Measurements from ENCODE around the gene TRAP1.

The TRAP1 gene

DNA sequence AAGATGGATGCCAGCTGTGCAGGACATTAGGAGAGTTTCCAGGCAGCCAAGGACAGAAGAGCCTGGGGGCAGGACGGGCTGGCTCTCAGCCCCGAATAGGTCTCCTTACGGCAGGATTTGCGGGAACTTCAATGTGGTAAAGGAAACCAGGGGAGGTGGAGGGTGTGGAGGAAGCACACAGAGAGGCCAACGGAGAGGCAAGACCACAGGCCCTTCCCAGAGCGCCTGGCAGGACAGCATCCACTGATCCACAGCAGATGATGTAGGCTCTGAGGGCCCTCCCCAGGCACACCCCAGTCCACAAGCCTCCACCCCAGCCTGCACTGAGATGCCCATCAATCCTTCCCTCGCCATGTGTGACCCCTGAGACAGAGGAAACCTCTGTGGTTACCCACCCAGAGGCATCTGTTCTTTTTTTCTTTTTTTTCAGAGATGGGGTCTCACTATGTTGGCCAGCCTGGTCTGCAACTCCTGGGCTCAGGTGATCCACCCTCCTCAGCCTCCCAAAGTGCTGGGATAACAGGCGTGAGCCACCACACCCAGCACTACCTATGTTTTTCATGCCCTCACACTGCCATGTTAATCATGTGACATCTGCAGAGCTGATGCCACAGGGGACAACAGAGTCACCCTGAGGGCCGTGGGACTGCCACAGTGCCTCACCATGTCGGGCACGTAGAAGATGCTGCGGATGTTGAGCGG lies 43.5 kb downstream of the TRAP1 start:
- Histone ChIP-seq H3K4ac (ENCODE audit: low read depth, low read length) (no peak overlapping the region), H3K27me3 (ENCODE audit: insufficient read depth, low read length, poor library complexity) (no peaks in the 10 kb centered on the region), H3K18ac (ENCODE audit: low read length) (no peak overlapping the region), H2BK15ac (replicated peaks; ENCODE audit: low read depth) (no peak overlapping the region), H3K4me3 (ENCODE audit: low read length) (no peak overlapping the region), H4K5ac (ENCODE audit: low read length) (no peak overlapping the region), H3K4me1 (ENCODE audit: control insufficient read depth, low read depth, low read length) (no peaks in the 10 kb centered on the region), H3K56ac (ENCODE audit: low read length) (no peak overlapping the region), H3K27ac (ENCODE audit: low read depth, low read length) (no peak overlapping the region), H2BK120ac (ENCODE audit: low read depth, low read length) (no peak overlapping the region), H3K36me3 (ENCODE audit: control insufficient read depth, insufficient read depth, low read length) (peaks cover 20% of the 10 kb centered on the region), H3K79me2 (ENCODE audit: control insufficient read depth, insufficient read depth, low read length) (no peaks in the 10 kb centered on the region), H2BK5ac (ENCODE audit: low read length) (no peak overlapping the region), H3K79me1 (ENCODE audit: low read length) (no peaks in the 10 kb centered on the region), H4K8ac (ENCODE audit: low read depth, low read length) (no peak overlapping the region), H3K23ac (ENCODE audit: low read length) (no peak overlapping the region), H3K4me2 (ENCODE audit: low read length) (no peak overlapping the region), H3K9ac (ENCODE audit: low read length) (no peak overlapping the region), H2AK5ac (ENCODE audit: low read length) (no peak overlapping the region)
- WGBS (ENCODE audit: extremely low coverage, insufficient coverage, low lambda C conversion rate): no CpG with 5 or more reads among the region's 13 CpGs
- DNase-seq: no peak

- Histone ChIP-seq H3K79me2 (ENCODE audit: control insufficient read depth, insufficient read depth, low read length) (no peaks in the 10 kb centered on the region), H3K4me2 (ENCODE audit: low read length) (no peak overlapping the region), H3K4me3 (ENCODE audit: low read length) (no peak overlapping the region), H3K79me1 (ENCODE audit: low read length) (no peaks in the 10 kb centered on the region), H3K4me1 (ENCODE audit: control insufficient read depth, low read depth, low read length) (no peaks in the 10 kb centered on the region), H3K36me3 (ENCODE audit: control insufficient read depth, insufficient read depth, low read length) (peaks cover 22% of the 10 kb centered on the region), H2BK15ac (replicated peaks; ENCODE audit: low read depth) (no peak overlapping the region), H3K23ac (ENCODE audit: low read length) (no peak overlapping the region), H4K8ac (ENCODE audit: low read depth, low read length) (no peak overlapping the region), H3K27ac (ENCODE audit: low read depth, low read length) (no peak overlapping the region), H3K56ac (ENCODE audit: low read length) (no peak overlapping the region), H3K18ac (ENCODE audit: low read length) (no peak overlapping the region), H2BK5ac (ENCODE audit: low read length) (no peak overlapping the region), H4K5ac (ENCODE audit: low read length) (no peak overlapping the region), H3K4ac (ENCODE audit: low read depth, low read length) (no peak overlapping the region), H3K27me3 (ENCODE audit: insufficient read depth, low read length, poor library complexity) (no peaks in the 10 kb centered on the region), H2BK120ac (ENCODE audit: low read depth, low read length) (no peak overlapping the region), H3K9ac (ENCODE audit: low read length) (no peak overlapping the region), H2AK5ac (ENCODE audit: low read length) (no peak overlapping the region)
- WGBS (ENCODE audit: extremely low coverage, insufficient coverage, low lambda C conversion rate): no CpG with 5 or more reads among the region's 18 CpGs
- no peak for DNase-seq
Observed at GRCh38 chr16:3673201-3673600, 44.1 kb downstream of the TRAP1 start.

GRCh38 chr16:3672571-3673041 lies 44.7 kb downstream of the TRAP1 start:
- no CpG with 5 or more reads among the region's 26 CpGs for WGBS (ENCODE audit: extremely low coverage, insufficient coverage, low lambda C conversion rate)
- peaks cover 19% of the 10 kb centered on the region for H3K36me3 ChIP-seq (ENCODE audit: control insufficient read depth, insufficient read depth, low read length)
- no peak overlapping the region for H3K4ac ChIP-seq (ENCODE audit: low read depth, low read length)

DNA sequence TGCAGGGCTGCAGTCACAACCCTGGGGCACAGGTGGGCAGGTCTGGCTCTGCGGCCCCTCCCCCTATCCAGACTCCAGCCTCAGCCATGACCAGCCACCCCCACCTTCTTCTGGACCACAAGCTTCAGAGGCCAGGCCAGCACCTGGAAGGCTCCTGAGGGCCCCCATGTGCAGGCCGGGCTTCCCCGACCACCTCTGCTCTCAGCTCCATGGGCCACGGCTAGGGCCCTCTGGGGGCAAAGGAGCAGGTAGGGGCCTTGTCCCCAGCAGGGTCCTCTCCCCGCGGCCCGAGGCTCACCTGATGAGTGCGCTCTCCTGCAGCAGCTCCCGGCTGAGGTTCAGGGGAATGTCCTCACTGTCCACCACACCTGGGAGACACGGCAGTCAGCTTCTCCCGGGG lies 45.9 kb downstream of the TRAP1 start:
- WGBS (ENCODE audit: extremely low coverage, insufficient coverage, low lambda C conversion rate): no CpG with 5 or more reads among the region's 11 CpGs
- Histone ChIP-seq H2BK15ac (replicated peaks; ENCODE audit: low read depth) (no peak overlapping the region), H3K79me1 (ENCODE audit: low read length) (no peaks in the 10 kb centered on the region), H3K4me2 (ENCODE audit: low read length) (no peak overlapping the region), H3K27me3 (ENCODE audit: insufficient read depth, low read length, poor library complexity) (no peaks in the 10 kb centered on the region), H3K4me1 (ENCODE audit: control insufficient read depth, low read depth, low read length) (no peaks in the 10 kb centered on the region), H2AK5ac (ENCODE audit: low read length) (no peak overlapping the region), H3K9ac (ENCODE audit: low read length) (no peak overlapping the region), H3K18ac (ENCODE audit: low read length) (no peak overlapping the region), H3K36me3 (ENCODE audit: control insufficient read depth, insufficient read depth, low read length) (peaks cover 19% of the 10 kb centered on the region), H2BK120ac (ENCODE audit: low read depth, low read length) (no peak overlapping the region), H2BK5ac (ENCODE audit: low read length) (no peak overlapping the region), H3K56ac (ENCODE audit: low read length) (no peak overlapping the region), H3K23ac (ENCODE audit: low read length) (no peak overlapping the region), H3K27ac (ENCODE audit: low read depth, low read length) (no peak overlapping the region), H3K79me2 (ENCODE audit: control insufficient read depth, insufficient read depth, low read length) (no peaks in the 10 kb centered on the region), H4K5ac (ENCODE audit: low read length) (no peak overlapping the region), H4K8ac (ENCODE audit: low read depth, low read length) (no peak overlapping the region), H3K4me3 (ENCODE audit: low read length) (no peak overlapping the region), H3K4ac (ENCODE audit: low read depth, low read length) (no peak overlapping the region)
- DNase-seq: no peak

More at GRCh38 chr16:3672571-3673041, 44.7 kb downstream of the TRAP1 start:
- Histone ChIP-seq H3K27me3 (ENCODE audit: insufficient read depth, low read length, poor library complexity) (no peaks in the 10 kb centered on the region), H4K8ac (ENCODE audit: low read depth, low read length) (no peak overlapping the region), H2BK120ac (ENCODE audit: low read depth, low read length) (no peak overlapping the region), H3K56ac (ENCODE audit: low read length) (no peak overlapping the region), H4K5ac (ENCODE audit: low read length) (no peak overlapping the region), H3K79me1 (ENCODE audit: low read length) (no peaks in the 10 kb centered on the region), H3K4me1 (ENCODE audit: control insufficient read depth, low read depth, low read length) (no peaks in the 10 kb centered on the region), H3K4me2 (ENCODE audit: low read length) (no peak overlapping the region), H3K18ac (ENCODE audit: low read length) (no peak overlapping the region), H3K27ac (ENCODE audit: low read depth, low read length) (no peak overlapping the region), H3K9ac (ENCODE audit: low read length) (no peak overlapping the region), H3K79me2 (ENCODE audit: control insufficient read depth, insufficient read depth, low read length) (no peaks in the 10 kb centered on the region), H2AK5ac (ENCODE audit: low read length) (no peak overlapping the region), H2BK5ac (ENCODE audit: low read length) (no peak overlapping the region), H3K4me3 (ENCODE audit: low read length) (no peak overlapping the region), H2BK15ac (replicated peaks; ENCODE audit: low read depth) (no peak overlapping the region), H3K23ac (ENCODE audit: low read length) (no peak overlapping the region)
- DNase-seq: no peak

- no peak overlapping the region for H2BK120ac ChIP-seq (ENCODE audit: low read depth, low read length)
- no peak overlapping the region for H2BK15ac ChIP-seq (replicated peaks; ENCODE audit: low read depth)
- WGBS (ENCODE audit: extremely low coverage, insufficient coverage, low lambda C conversion rate): no CpG with 5 or more reads among the region's 13 CpGs
- no peak overlapping the region for H4K8ac ChIP-seq (ENCODE audit: low read depth, low read length)
- no peak overlapping the region for H3K4ac ChIP-seq (ENCODE audit: low read depth, low read length)
- no peaks in the 10 kb centered on the region for H3K79me2 ChIP-seq (ENCODE audit: control insufficient read depth, insufficient read depth, low read length)
- no peak overlapping the region for H3K56ac ChIP-seq (ENCODE audit: low read length)
- no peak overlapping the region for H2AK5ac ChIP-seq (ENCODE audit: low read length)
- no peak overlapping the region for H3K23ac ChIP-seq (ENCODE audit: low read length)
- DNase-seq: no peak
- no peak overlapping the region for H3K4me2 ChIP-seq (ENCODE audit: low read length)
- no peak overlapping the region for H4K5ac ChIP-seq (ENCODE audit: low read length)
- no peaks in the 10 kb centered on the region for H3K79me1 ChIP-seq (ENCODE audit: low read length)
- peaks cover 18% of the 10 kb centered on the region for H3K36me3 ChIP-seq (ENCODE audit: control insufficient read depth, insufficient read depth, low read length)
- no peak overlapping the region for H3K4me3 ChIP-seq (ENCODE audit: low read length)
- no peak overlapping the region for H2BK5ac ChIP-seq (ENCODE audit: low read length)
- H3K27me3 ChIP-seq (ENCODE audit: insufficient read depth, low read length, poor library complexity): no peaks in the 10 kb centered on the region
- no peaks in the 10 kb centered on the region for H3K4me1 ChIP-seq (ENCODE audit: control insufficient read depth, low read depth, low read length)
- no peak overlapping the region for H3K18ac ChIP-seq (ENCODE audit: low read length)
- no peak overlapping the region for H3K27ac ChIP-seq (ENCODE audit: low read depth, low read length)
- no peak overlapping the region for H3K9ac ChIP-seq (ENCODE audit: low read length)
Observed at GRCh38 chr16:3670711-3671110, 46.6 kb downstream of the TRAP1 start.

DNA sequence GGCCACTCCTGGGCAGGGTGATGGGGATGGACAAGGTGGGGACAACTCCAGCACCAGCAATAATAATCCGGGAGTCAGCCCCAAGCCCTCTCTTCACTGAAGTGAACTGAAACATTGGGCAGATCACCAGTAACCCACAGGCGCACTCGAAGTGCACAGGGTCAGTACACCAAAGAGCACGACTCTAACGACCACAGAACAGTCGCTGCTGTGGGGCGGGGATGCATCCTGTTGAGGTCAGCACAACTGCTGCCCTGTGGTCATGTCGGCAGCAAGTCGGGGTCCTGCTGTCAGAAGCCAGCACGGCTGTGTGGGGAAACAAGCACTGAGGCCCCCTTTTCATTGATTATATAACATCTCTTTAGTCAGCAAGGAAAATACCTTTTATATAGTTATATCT lies 48.2 kb downstream of the TRAP1 start:
- H2BK5ac ChIP-seq (ENCODE audit: low read length): no peak overlapping the region
- H3K4me3 ChIP-seq (ENCODE audit: low read length): no peak overlapping the region
- H3K56ac ChIP-seq (ENCODE audit: low read length): no peak overlapping the region
- WGBS (ENCODE audit: extremely low coverage, insufficient coverage, low lambda C conversion rate): no CpG with 5 or more reads among the region's 10 CpGs
- no peaks in the 10 kb centered on the region for H3K4me1 ChIP-seq (ENCODE audit: control insufficient read depth, low read depth, low read length)
- no peak overlapping the region for H3K23ac ChIP-seq (ENCODE audit: low read length)
- H4K5ac ChIP-seq (ENCODE audit: low read length): no peak overlapping the region
- no peak overlapping the region for H3K9ac ChIP-seq (ENCODE audit: low read length)
- H3K79me1 ChIP-seq (ENCODE audit: low read length): no peaks in the 10 kb centered on the region
- H3K18ac ChIP-seq (ENCODE audit: low read length): no peak overlapping the region
- H2AK5ac ChIP-seq (ENCODE audit: low read length): no peak overlapping the region
- H4K8ac ChIP-seq (ENCODE audit: low read depth, low read length): no peak overlapping the region
- peaks cover 15% of the 10 kb centered on the region for H3K36me3 ChIP-seq (ENCODE audit: control insufficient read depth, insufficient read depth, low read length)
- no peak overlapping the region for H2BK120ac ChIP-seq (ENCODE audit: low read depth, low read length)
- no peak overlapping the region for H2BK15ac ChIP-seq (replicated peaks; ENCODE audit: low read depth)
- H3K79me2 ChIP-seq (ENCODE audit: control insufficient read depth, insufficient read depth, low read length): no peaks in the 10 kb centered on the region
- no peak for DNase-seq
- no peaks in the 10 kb centered on the region for H3K27me3 ChIP-seq (ENCODE audit: insufficient read depth, low read length, poor library complexity)
- H3K4ac ChIP-seq (ENCODE audit: low read depth, low read length): no peak overlapping the region
- no peak overlapping the region for H3K4me2 ChIP-seq (ENCODE audit: low read length)
- H3K27ac ChIP-seq (ENCODE audit: low read depth, low read length): no peak overlapping the region
